ENCODE measurements around the gene KCNG1.

Gene KCNG1

DNA sequence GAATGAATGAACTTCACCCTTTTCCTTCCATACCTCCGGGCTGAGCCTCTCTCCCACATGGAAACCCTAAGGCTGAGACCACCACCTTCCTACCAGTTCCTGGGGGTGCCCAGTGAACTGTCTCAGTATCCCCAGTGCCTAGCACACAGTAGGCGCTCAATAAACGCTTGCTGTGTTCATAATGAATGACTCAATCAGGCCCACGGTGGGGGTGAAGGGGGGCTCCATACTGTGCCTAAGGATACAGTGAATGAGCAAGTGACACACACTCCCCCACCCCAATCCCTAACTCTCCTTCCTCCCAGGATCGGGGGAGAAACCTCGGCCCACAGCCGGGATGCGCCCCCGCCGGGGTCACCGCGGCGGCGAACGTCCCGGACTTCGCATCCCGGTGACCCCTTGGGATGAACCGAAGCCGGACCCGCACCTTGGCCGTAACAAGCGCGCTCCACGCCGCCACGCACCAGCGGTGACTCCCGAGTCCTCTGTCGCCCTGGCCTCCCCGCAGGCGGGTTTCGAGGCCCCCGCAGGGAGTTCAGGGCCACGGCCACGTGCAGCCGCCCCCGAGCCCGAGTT lies 592 bp downstream of the KCNG1 start:
- no peaks in the 10 kb centered on the region for H3K9me3 ChIP-seq (ENCODE audit: control insufficient read depth, low read length)
- peaks cover 10% of the 10 kb centered on the region for H3K4me1 ChIP-seq (ENCODE audit: control insufficient read depth, insufficient read depth, low read length, poor library complexity, severe bottlenecking)
- 0 to 1% methylated on average over 23 to 36 of the region's 39 CpGs for WGBS, 2 experiments (ENCODE audit: insufficient coverage in 2 of 2)
- H3K4me3 ChIP-seq (ENCODE audit: extremely low read depth, insufficient read depth, low read length, poor library complexity, severe bottlenecking), result peak overlapping the region; percentile 64
- H3K36me3 ChIP-seq (ENCODE audit: control insufficient read depth, insufficient read depth, low read length), result peaks cover 21% of the 10 kb centered on the region
- H3K27ac ChIP-seq (ENCODE audit: low read depth, low read length, severe bottlenecking), result no peak overlapping the region

DNA sequence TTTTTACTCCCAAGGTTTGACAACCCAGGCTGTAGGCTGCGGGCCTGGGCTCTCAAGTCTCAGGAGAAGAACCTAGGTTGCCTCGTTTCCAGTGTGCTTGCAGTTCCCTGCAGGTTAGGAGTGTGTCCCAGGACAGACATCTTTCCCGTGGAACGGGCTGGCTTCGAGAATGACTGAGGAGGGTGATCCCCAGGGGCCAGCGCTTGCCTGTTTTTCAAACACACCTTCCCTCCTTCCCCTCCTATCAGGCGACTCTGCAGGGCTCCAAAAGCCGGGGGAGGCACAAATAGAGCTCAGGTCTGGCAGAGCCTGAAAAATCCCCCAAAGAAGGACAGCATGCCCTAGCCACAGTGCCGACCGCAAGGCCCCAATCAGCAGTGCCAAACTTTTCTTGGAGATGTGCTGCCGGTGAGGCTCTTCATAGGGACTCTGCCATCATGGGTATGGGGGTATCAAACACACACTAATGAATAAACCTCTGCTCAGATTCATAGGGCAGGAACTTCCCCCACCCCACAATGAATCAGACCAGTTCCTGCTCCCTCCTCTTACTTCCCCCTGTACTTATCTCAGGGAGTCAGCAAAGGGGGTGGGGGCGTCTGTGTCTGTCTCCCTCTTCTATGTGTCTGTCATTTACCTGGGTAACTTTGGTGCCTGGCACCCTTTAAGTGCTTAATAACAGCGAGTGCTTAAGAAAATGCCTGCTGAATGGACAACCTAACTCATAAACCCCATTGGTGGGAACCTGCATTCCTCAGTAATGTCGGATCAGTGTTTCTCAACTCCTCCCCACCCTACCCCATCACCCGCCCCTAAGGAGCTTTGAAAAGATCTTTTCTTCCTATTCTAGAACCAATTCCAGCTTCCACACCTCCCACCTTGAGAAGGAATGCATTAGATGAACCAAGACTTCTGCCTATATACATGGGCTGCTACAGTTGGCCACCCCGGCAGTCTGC lies 1.6 kb downstream of the KCNG1 start:
- WGBS, 2 experiments (ENCODE audit: insufficient coverage in 2 of 2), result 23 to 31% methylated on average over 10 to 12 of the region's 16 CpGs
- no peak overlapping the region for H3K27ac ChIP-seq (ENCODE audit: low read depth, low read length, severe bottlenecking)
- peaks cover 10% of the 10 kb centered on the region for H3K4me1 ChIP-seq (ENCODE audit: control insufficient read depth, insufficient read depth, low read length, poor library complexity, severe bottlenecking)
- peaks cover 27% of the 10 kb centered on the region for H3K36me3 ChIP-seq (ENCODE audit: control insufficient read depth, insufficient read depth, low read length)
- no peaks in the 10 kb centered on the region for H3K9me3 ChIP-seq (ENCODE audit: control insufficient read depth, low read length)
- peak overlapping the region; percentile 64 for H3K4me3 ChIP-seq (ENCODE audit: extremely low read depth, insufficient read depth, low read length, poor library complexity, severe bottlenecking)

DNA sequence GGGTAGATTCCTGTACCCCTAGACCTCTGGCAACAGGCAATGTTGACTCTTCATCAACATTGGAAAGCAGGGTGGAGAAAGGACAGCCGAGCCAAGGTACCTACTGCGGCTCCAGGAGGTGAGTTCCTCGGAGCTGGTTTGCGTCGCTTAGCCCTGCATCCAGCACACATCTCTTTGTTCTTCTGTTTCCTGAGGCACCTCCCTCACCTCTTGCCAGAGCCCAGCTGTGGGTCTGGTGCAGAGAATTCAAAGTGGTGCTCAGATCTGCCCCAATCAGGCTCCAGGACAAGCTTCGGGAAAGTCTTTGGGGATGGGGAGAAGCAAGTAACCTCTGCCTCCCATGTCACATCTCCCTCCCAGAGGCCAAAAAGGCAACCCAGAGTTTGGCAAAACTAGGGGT lies 2.2 kb downstream of the KCNG1 start:
- peak overlapping the region; percentile 64 for H3K4me3 ChIP-seq (ENCODE audit: extremely low read depth, insufficient read depth, low read length, poor library complexity, severe bottlenecking)
- H3K36me3 ChIP-seq (ENCODE audit: control insufficient read depth, insufficient read depth, low read length), result peaks cover 28% of the 10 kb centered on the region
- peaks cover 10% of the 10 kb centered on the region for H3K4me1 ChIP-seq (ENCODE audit: control insufficient read depth, insufficient read depth, low read length, poor library complexity, severe bottlenecking)
- no peak overlapping the region for H3K27ac ChIP-seq (ENCODE audit: low read depth, low read length, severe bottlenecking)
- 40 to 49% methylated on average over 4 to 5 of the region's 6 CpGs for WGBS, 2 experiments (ENCODE audit: insufficient coverage in 2 of 2)
- H3K9me3 ChIP-seq (ENCODE audit: control insufficient read depth, low read length), result no peaks in the 10 kb centered on the region

DNA sequence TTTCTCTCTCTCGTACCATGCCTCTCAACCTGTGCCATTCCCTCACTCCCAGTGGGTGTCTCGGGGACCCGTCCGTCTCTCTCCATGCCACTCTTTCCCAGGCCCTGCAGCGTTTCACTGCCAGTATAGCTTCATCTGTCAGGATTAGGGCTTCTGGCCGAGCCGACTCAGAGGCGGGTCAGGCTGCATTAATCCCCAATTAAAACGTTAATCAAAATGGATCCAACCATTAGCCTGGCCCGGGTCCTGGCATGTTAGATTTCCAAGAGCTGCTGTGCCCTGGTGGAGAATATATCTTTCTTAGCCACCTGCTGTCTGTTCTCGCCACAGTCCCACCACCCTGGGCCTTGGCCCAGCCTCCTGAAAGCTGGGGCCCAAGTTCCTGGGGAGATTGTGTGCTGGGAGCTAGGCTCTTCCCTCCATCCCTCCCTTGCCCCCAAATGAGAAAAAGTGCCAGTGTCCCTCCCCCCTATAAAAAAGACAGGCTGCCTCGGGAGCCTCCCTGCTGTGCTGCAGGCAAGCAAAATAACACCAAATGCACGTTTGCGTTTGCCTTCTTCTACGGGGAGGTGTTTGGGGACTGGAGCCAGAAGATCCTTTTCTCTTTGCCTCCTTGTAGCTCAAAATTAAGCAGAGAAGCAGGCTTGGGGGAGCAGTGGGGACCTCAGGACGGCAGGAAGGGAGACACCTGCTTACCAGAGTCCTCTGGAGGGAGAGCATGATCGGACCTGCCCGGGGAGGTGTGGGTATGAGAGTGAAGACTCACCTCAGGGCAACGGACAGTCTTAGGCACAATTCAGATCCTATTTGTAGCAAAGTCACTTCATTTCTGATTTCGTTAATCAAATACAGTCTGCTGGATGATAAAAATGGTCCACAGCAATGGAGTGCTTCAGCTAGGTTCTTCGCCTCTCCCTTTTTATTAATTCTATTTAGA lies 3.0 kb downstream of the KCNG1 start:
- Histone ChIP-seq H3K36me3 (ENCODE audit: control insufficient read depth, insufficient read depth, low read length) (peaks cover 29% of the 10 kb centered on the region), H3K27ac (ENCODE audit: low read depth, low read length, severe bottlenecking) (no peak overlapping the region), H3K9me3 (ENCODE audit: control insufficient read depth, low read length) (no peaks in the 10 kb centered on the region), H3K4me1 (ENCODE audit: control insufficient read depth, insufficient read depth, low read length, poor library complexity, severe bottlenecking) (peaks cover 12% of the 10 kb centered on the region), H3K4me3 (ENCODE audit: extremely low read depth, insufficient read depth, low read length, poor library complexity, severe bottlenecking) (no peak overlapping the region)
- 84 to 87% methylated on average over 16 to 20 of the region's 21 CpGs for WGBS, 2 experiments (ENCODE audit: insufficient coverage in 2 of 2)

DNA sequence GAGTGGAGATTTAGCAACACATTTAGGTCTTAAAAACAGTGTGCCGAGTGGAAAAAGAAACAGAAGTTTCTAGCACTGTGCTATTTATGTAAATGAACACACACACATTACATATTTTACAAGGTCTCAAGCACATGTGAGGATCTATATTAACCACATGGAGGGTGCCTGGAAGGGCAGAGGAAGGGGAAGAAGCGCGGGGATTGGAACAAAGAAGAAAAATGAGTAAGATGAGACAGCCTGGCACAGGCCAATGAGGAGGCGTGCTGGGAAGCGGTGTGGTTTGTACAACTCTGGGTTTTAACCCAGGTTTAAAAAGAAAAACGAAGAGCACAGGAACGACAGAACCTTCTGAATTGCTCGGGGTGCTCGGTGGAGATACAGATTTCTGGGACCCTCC lies 5.7 kb downstream of the KCNG1 start:
- no peaks in the 10 kb centered on the region for H3K9me3 ChIP-seq (ENCODE audit: control insufficient read depth, low read length)
- peaks cover 25% of the 10 kb centered on the region for H3K4me1 ChIP-seq (ENCODE audit: control insufficient read depth, insufficient read depth, low read length, poor library complexity, severe bottlenecking)
- 89 to 92% methylated on average over 8 of the region's 9 CpGs for WGBS, 2 experiments (ENCODE audit: insufficient coverage in 2 of 2)
- no peak overlapping the region for H3K4me3 ChIP-seq (ENCODE audit: extremely low read depth, insufficient read depth, low read length, poor library complexity, severe bottlenecking)
- H3K27ac ChIP-seq (ENCODE audit: low read depth, low read length, severe bottlenecking), result no peak overlapping the region
- H3K36me3 ChIP-seq (ENCODE audit: control insufficient read depth, insufficient read depth, low read length), result peaks cover 29% of the 10 kb centered on the region

DNA sequence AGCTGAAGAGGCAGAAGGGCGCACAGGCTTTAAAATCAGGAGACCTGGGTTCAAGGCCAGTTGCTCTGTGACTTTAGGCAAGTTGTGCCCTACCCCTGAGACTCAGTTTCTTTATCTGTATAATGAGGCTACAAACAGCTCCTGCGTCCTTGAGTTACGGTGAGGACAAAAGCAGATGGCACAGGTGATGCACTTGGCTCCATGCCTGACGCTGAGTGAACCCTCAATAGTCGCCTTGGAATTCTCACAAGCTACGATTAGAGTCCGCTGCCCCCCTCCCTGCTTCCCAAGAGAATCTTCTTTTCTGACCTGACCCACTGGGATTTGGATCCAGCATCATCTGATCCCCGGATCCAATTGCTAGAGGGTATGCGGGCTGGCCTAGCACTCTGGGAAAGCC lies 6.4 kb downstream of the KCNG1 start:
- H3K4me1 ChIP-seq (ENCODE audit: control insufficient read depth, insufficient read depth, low read length, poor library complexity, severe bottlenecking), result peaks cover 19% of the 10 kb centered on the region
- no peaks in the 10 kb centered on the region for H3K9me3 ChIP-seq (ENCODE audit: control insufficient read depth, low read length)
- no peak overlapping the region for H3K27ac ChIP-seq (ENCODE audit: low read depth, low read length, severe bottlenecking)
- 95 to 96% methylated on average over 9 of the region's 9 CpGs for WGBS, 2 experiments (ENCODE audit: insufficient coverage in 2 of 2)
- H3K36me3 ChIP-seq (ENCODE audit: control insufficient read depth, insufficient read depth, low read length), result peaks cover 31% of the 10 kb centered on the region
- H3K4me3 ChIP-seq (ENCODE audit: extremely low read depth, insufficient read depth, low read length, poor library complexity, severe bottlenecking), result no peak overlapping the region

DNA sequence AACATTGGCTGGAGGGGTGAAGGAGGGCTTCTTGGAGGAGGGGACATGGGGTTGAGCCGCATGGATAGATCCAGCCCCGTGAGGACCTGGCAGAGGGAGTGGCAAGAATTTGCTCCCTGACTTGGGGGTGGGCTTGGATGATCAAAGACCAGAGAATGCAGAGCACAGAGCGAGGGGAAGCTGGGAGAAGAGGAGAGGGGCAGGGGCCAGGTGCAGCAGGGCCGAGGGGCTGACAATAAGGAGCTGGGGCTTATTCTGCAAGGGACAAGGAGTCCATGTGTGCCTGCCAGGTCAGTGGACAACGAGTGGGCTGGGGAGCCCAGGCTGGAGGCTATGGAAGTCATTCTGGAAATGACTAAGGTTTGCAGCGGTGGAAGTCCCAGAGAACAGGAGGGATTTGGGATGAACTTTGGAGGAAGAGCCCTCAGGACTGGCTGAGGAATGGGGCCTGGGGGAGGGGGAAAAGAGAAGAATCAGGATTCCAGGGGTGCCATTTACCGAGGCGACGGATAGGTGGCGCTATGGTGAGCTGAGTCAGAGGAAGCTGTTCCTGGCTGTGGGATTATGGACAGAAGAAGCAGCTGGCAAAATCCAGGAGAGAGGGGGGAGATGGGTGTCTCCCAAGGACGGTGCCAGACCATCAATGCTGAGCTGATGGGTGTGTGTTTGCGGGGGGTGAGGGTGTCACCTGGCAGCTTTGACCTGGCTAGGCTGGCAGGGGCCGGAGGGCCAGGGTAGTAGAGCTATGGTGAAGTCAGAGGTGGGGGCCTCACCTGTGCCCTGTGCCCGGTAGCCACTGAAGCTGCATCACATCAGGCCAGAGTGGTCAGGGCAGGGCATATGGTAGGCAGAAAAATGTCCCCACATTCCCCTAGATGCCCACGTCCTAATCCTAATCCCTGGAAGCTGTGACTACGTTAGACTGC lies 7.8 kb downstream of the KCNG1 start:
- H3K9me3 ChIP-seq (ENCODE audit: control insufficient read depth, low read length), result no peaks in the 10 kb centered on the region
- peaks cover 32% of the 10 kb centered on the region for H3K36me3 ChIP-seq (ENCODE audit: control insufficient read depth, insufficient read depth, low read length)
- H3K4me3 ChIP-seq (ENCODE audit: extremely low read depth, insufficient read depth, low read length, poor library complexity, severe bottlenecking), result no peak overlapping the region
- H3K27ac ChIP-seq (ENCODE audit: low read depth, low read length, severe bottlenecking), result no peak overlapping the region
- peaks cover 14% of the 10 kb centered on the region for H3K4me1 ChIP-seq (ENCODE audit: control insufficient read depth, insufficient read depth, low read length, poor library complexity, severe bottlenecking)
- 44 to 68% methylated on average over 11 to 14 of the region's 16 CpGs for WGBS, 2 experiments (ENCODE audit: insufficient coverage in 2 of 2)

DNA sequence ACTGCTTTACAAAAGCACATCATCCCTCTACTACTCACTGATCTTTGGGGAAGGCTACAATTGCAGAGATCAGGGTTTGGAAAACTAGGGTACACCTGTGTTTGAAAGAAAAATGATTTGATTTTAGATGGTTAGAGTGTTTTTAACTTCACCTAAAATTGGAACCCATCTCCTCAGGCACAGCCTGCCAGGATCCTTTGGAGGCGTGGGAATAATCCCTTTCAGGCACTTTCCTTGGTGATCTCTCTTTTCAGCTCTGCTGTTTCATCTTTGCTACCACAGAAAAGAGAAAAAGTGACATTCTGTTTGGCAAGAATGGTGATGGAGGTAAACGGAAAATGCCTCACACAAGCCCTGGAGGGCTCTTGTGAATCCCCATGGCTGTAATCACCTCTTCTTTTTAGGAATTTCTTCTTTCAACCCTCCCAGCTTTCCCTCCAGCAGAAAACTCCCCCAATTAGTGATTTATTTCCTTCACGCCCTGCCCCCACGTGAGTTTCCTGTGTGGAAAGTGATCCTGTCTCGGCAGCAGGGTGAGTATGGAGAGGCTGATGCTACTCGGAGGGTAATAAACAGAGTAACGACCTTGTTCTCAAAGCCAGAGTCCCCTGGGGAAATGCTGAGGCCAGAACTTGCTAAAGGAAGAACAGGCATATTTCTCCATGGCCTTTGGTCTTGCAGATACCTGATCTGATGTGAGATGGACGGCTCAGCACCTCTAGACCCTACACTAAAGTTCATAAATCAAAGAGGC lies 9.2 kb downstream of the KCNG1 start:
- WGBS, 2 experiments (ENCODE audit: insufficient coverage in 2 of 2), result 48 to 67% methylated on average over 3 to 5 of the region's 8 CpGs
- Histone ChIP-seq H3K9me3 (ENCODE audit: control insufficient read depth, low read length) (no peaks in the 10 kb centered on the region), H3K4me3 (ENCODE audit: extremely low read depth, insufficient read depth, low read length, poor library complexity, severe bottlenecking) (no peak overlapping the region), H3K36me3 (ENCODE audit: control insufficient read depth, insufficient read depth, low read length) (peaks cover 38% of the 10 kb centered on the region), H3K4me1 (ENCODE audit: control insufficient read depth, insufficient read depth, low read length, poor library complexity, severe bottlenecking) (peaks cover 14% of the 10 kb centered on the region), H3K27ac (ENCODE audit: low read depth, low read length, severe bottlenecking) (no peak overlapping the region)

DNA sequence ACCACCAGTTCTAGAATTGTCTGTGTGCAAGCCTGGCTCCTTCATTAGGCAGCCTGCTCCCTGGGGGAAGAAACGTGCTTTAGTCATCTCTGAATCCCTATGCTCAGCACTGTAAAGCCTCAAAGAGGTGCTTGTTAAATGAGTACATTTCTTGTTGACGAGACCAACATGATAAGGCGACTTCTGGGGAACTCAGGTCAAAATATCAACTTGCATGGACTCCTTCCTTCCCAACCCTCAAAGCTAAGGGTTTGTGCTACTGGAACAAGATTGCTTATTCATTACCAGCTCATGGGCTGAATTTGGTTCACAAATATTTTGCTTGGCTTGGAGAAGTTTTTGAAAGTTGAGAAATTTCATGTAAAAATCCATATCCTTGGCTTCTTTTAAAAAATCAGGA lies 10.6 kb downstream of the KCNG1 start:
- H3K9me3 ChIP-seq (ENCODE audit: control insufficient read depth, low read length), result no peaks in the 10 kb centered on the region
- H3K36me3 ChIP-seq (ENCODE audit: control insufficient read depth, insufficient read depth, low read length), result peaks cover 41% of the 10 kb centered on the region
- H3K27ac ChIP-seq (ENCODE audit: low read depth, low read length, severe bottlenecking), result no peak overlapping the region
- peaks cover 14% of the 10 kb centered on the region for H3K4me1 ChIP-seq (ENCODE audit: control insufficient read depth, insufficient read depth, low read length, poor library complexity, severe bottlenecking)
- 89 to 100% methylated on average over 1 of the region's 3 CpGs for WGBS, 2 experiments (ENCODE audit: insufficient coverage in 2 of 2)
- no peak overlapping the region for H3K4me3 ChIP-seq (ENCODE audit: extremely low read depth, insufficient read depth, low read length, poor library complexity, severe bottlenecking)

All from mesodermal cell (in vitro differentiated cells).